ENCODE measurements around the gene DKK1.
"Not testable (repeated sequence)": the region's sequence is repeated elsewhere in the genome, so short reads cannot be mapped to it uniquely, and the experiment has no call there.

DKK1 gene

GRCh38 chr10:52318136-52318701 lies 4.1 kb downstream of the DKK1 start:
- no peak for DNase-seq

- DNase-seq = no peak
Measured at GRCh38 chr10:52318822-52319464, 4.9 kb downstream of the DKK1 start.

GRCh38 chr10:52319926-52320325 lies 5.8 kb downstream of the DKK1 start:
- no peak for DNase-seq

GRCh38 chr10:52322323-52322722 lies 8.2 kb downstream of the DKK1 start:
- DNase-seq = no peak

GRCh38 chr10:52322936-52323335 lies 8.9 kb downstream of the DKK1 start:
- DNase-seq = no peak

- no peak for DNase-seq
Measured at GRCh38 chr10:52326382-52326781, 12.3 kb downstream of the DKK1 start.

- no peak for DNase-seq
Measured at GRCh38 chr10:52331638-52332364, 17.7 kb downstream of the DKK1 start.

- DNase-seq = no peak
Measured at GRCh38 chr10:52332815-52333214, 18.7 kb downstream of the DKK1 start.

- DNase-seq = no peak
Measured at GRCh38 chr10:52334595-52334994, 20.5 kb downstream of the DKK1 start.

- DNase-seq = no peak
Measured at GRCh38 chr10:52335665-52336064, 21.6 kb downstream of the DKK1 start.

- DNase-seq = no peak
Measured at GRCh38 chr10:52337225-52337624, 23.1 kb downstream of the DKK1 start.

GRCh38 chr10:52343439-52343838 lies 29.4 kb downstream of the DKK1 start:
- DNase-seq = no peak

- DNase-seq = no peak
Measured at GRCh38 chr10:52346394-52347326, 32.6 kb downstream of the DKK1 start.

- no peak for DNase-seq
Measured at GRCh38 chr10:52347327-52347667, 33.2 kb downstream of the DKK1 start.

GRCh38 chr10:52348037-52348564 lies 34.0 kb downstream of the DKK1 start:
- DNase-seq = no peak

- no peak for DNase-seq
Measured at GRCh38 chr10:52351914-52352330, 37.8 kb downstream of the DKK1 start.

GRCh38 chr10:52353205-52353604 lies 39.1 kb downstream of the DKK1 start:
- DNase-seq = no peak

GRCh38 chr10:52353960-52354394 lies 39.9 kb downstream of the DKK1 start:
- no peak for DNase-seq

- DNase-seq = no peak
Measured at GRCh38 chr10:52357971-52358370, 43.9 kb downstream of the DKK1 start.

GRCh38 chr10:52359441-52359840 lies 45.4 kb downstream of the DKK1 start:
- no peak for DNase-seq

- not testable (repeated sequence) for DNase-seq
Measured at GRCh38 chr10:52365547-52366432, 51.7 kb downstream of the DKK1 start.
